Left ventricle myocardium inferior (tissue), 1 donor: ENCODE data around the gene HAS3. TPM values are rescaled to one million over a fixed set of nuclear protein-coding genes. Genes with fewer than 3 reads are reported as not detected.

ENCODE experiments used
- DNase-seq: peaks from one replicate; pipeline ENCODE4 v3.0.0-alpha.2; 2020
- H3K27ac ChIP-seq: fragments of 200-600 bp; replicated peaks from 2 replicates; pipeline ENCODE4 v1.8.0; 2021
- H3K27me3 ChIP-seq: fragments of 200-600 bp; 2 replicates; pipeline ENCODE4 v1.8.0; 2021; ENCODE audit warnings: low read depth
- H3K36me3 ChIP-seq: fragments of 200-600 bp; 2 replicates; pipeline ENCODE4 v1.8.0; 2021
- H3K4me1 ChIP-seq: fragments of 200-600 bp; 2 replicates; pipeline ENCODE4 v1.8.0; 2021
- H3K4me3 ChIP-seq: fragments of 200-600 bp; 2 replicates; pipeline ENCODE4 v1.8.0; 2021; ENCODE audit warnings: mild to moderate bottlenecking, moderate library complexity
- H3K9me3 ChIP-seq: fragments of 200-600 bp; replicated peaks from 2 replicates; pipeline ENCODE4 v1.8.0; 2021
- CTCF ChIP-seq: fragments of 200-600 bp; IDR thresholded peaks from 2 replicates; pipeline ENCODE4 v1.8.0; 2021; ENCODE audit warnings: antibody characterized with exemption, mild to moderate bottlenecking, borderline replicate concordance
- intact Hi-C: fragments of 100-400 bp; cut with micrococcal nuclease; formaldehyde crosslinking; loops from one replicate; pipeline ENCODE4 v1.11.0; 2022
- total RNA-seq: library from RNA; stranded (reverse); fragmentation: NEBNext Ultra II Directional; extraction: Animal tissue kit (Norgen Biotek cat#: 25700); gene quantifications from one replicate; pipeline ENCODE4 v1.2.1, GENCODE V29; 2021
- donor health status: DM: no; HTN: yes; CAD: no; lungs with severe emphysema.

The HAS3 gene
- total RNA-seq, 1 donor from 2014 or later: 0.27 TPM

GRCh38 chr16:69093974-69094373 lies 11.5 kb upstream of the HAS3 start:
- Histone ChIP-seq H3K36me3 (no peaks in the 10 kb centered on the region), H3K4me1 (peaks cover 25% of the 10 kb centered on the region), H3K4me3 (no peak overlapping the region), H3K9me3 (no peaks in the 10 kb centered on the region), H3K27ac (no peak overlapping the region), H3K27me3 (peaks cover 25% of the 10 kb centered on the region)
- no peak for DNase-seq
- intact Hi-C loops: no loop called here
- TF ChIP-seq CTCF: no peak

- Histone ChIP-seq H3K4me1 (peaks cover 20% of the 10 kb centered on the region), H3K27ac (no peak overlapping the region), H3K9me3 (no peaks in the 10 kb centered on the region), H3K36me3 (no peaks in the 10 kb centered on the region), H3K4me3 (no peak overlapping the region), H3K27me3 (peaks cover 25% of the 10 kb centered on the region)
- TF ChIP-seq CTCF: no peak
- no peak for DNase-seq
- intact Hi-C loops: no loop called here
Observed at GRCh38 chr16:69094501-69094900, 11.0 kb upstream of the HAS3 start.

GRCh38 chr16:69095193-69095592 lies 10.3 kb upstream of the HAS3 start:
- Histone ChIP-seq H3K27ac (no peak overlapping the region), H3K4me1 (peaks cover 18% of the 10 kb centered on the region), H3K27me3 (peaks cover 25% of the 10 kb centered on the region), H3K36me3 (no peaks in the 10 kb centered on the region), H3K4me3 (no peak overlapping the region), H3K9me3 (no peaks in the 10 kb centered on the region)
- intact Hi-C loops: no loop called here
- DNase-seq: no peak
- TF ChIP-seq CTCF: no peak

- peaks cover 12% of the 10 kb centered on the region for H3K4me1 ChIP-seq
- intact Hi-C loops: no loop called here
- H3K27ac ChIP-seq: no peak overlapping the region
- no peak overlapping the region for H3K4me3 ChIP-seq
- H3K27me3 ChIP-seq: peaks cover 21% of the 10 kb centered on the region
- H3K36me3 ChIP-seq: no peaks in the 10 kb centered on the region
- no peaks in the 10 kb centered on the region for H3K9me3 ChIP-seq
- DNase-seq: no peak
- TF ChIP-seq CTCF: no peak
Observed at GRCh38 chr16:69100071-69100691, 5.3 kb upstream of the HAS3 start.

GRCh38 chr16:69106491-69107315 lies 1.2 kb downstream of the HAS3 start:
- Histone ChIP-seq H3K36me3 (peaks cover 7% of the 10 kb centered on the region), H3K9me3 (no peaks in the 10 kb centered on the region), H3K27me3 (peaks cover 16% of the 10 kb centered on the region), H3K4me3 (peak overlapping the region; percentile 73), H3K4me1 (peaks cover 37% of the 10 kb centered on the region), H3K27ac (no peak overlapping the region)
- no peak for DNase-seq
- TF ChIP-seq CTCF: no peak
- intact Hi-C loops: no loop called here
